Measurements from ENCODE around the gene SRGAP3.

The SRGAP3 gene

GRCh38 chr3:8997151-8997550 lies 252.3 kb downstream of the SRGAP3 start:
- no peak for TF ChIP-seq CTCF (IDR thresholded peaks at IDR 0.05; ENCODE audit: poor library complexity, severe bottlenecking)

DNA sequence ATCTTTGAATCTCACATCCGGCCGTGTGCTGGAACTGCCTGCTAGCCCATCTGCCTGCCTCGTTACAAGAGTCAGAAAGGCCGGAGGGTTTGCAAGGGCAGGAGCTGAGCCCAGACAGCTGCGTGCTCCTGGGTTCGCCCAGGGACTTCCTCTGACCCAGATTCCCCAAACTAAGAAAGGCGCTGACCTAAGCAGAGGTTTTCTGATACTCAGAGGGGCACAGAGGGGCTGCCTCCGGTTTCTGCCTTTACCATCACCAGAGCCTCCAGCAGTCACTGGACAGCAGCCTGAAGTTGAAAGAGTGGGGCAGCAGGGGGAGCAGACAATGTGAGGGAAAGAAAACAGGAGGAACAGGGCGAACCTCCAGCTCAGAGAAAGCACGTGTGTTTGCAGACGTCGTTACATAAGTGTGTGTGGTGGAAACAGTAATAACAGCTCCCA lies 252.7 kb downstream of the SRGAP3 start:
- no peak for TF ChIP-seq CTCF (IDR thresholded peaks at IDR 0.05; ENCODE audit: poor library complexity, severe bottlenecking)

More at GRCh38 chr3:8997151-8997550, 252.3 kb downstream of the SRGAP3 start:
- Histone ChIP-seq H3K36me3 (ENCODE audit: low read depth) (no peaks in the 10 kb centered on the region), H3K27ac (ENCODE audit: poor library complexity, severe bottlenecking) (no peak overlapping the region), H3K9me3 (ENCODE audit: severe bottlenecking) (no peaks in the 10 kb centered on the region), H3K4me1 (ENCODE audit: insufficient read depth, poor library complexity, severe bottlenecking) (no peaks in the 10 kb centered on the region), H3K27me3 (ENCODE audit: insufficient read depth, poor library complexity, severe bottlenecking) (no peaks in the 10 kb centered on the region), H3K4me3 (ENCODE audit: severe bottlenecking) (no peak overlapping the region)
- no peak for ATAC-seq (ENCODE audit: low read depth)
- DNase-seq (ENCODE audit: low spot score), result no peak

GRCh38 chr3:8996216-8996615 lies 253.2 kb downstream of the SRGAP3 start:
- Histone ChIP-seq H3K9me3 (ENCODE audit: severe bottlenecking) (no peaks in the 10 kb centered on the region), H3K4me3 (ENCODE audit: severe bottlenecking) (no peak overlapping the region), H3K36me3 (ENCODE audit: low read depth) (no peaks in the 10 kb centered on the region), H3K27ac (ENCODE audit: poor library complexity, severe bottlenecking) (no peak overlapping the region), H3K27me3 (ENCODE audit: insufficient read depth, poor library complexity, severe bottlenecking) (no peaks in the 10 kb centered on the region), H3K4me1 (ENCODE audit: insufficient read depth, poor library complexity, severe bottlenecking) (no peaks in the 10 kb centered on the region)
- ATAC-seq (ENCODE audit: low read depth) (no peak), DNase-seq (ENCODE audit: low spot score) (no peak)
- TF ChIP-seq CTCF (IDR thresholded peaks at IDR 0.05; ENCODE audit: poor library complexity, severe bottlenecking), result no peak

More for the DNA sequence above, 252.7 kb downstream of the SRGAP3 start:
- no peaks in the 10 kb centered on the region for H3K4me1 ChIP-seq (ENCODE audit: insufficient read depth, poor library complexity, severe bottlenecking)
- no peak overlapping the region for H3K27ac ChIP-seq (ENCODE audit: poor library complexity, severe bottlenecking)
- no peaks in the 10 kb centered on the region for H3K9me3 ChIP-seq (ENCODE audit: severe bottlenecking)
- H3K36me3 ChIP-seq (ENCODE audit: low read depth), result no peaks in the 10 kb centered on the region
- no peak overlapping the region for H3K4me3 ChIP-seq (ENCODE audit: severe bottlenecking)
- no peak for DNase-seq (ENCODE audit: low spot score)
- H3K27me3 ChIP-seq (ENCODE audit: insufficient read depth, poor library complexity, severe bottlenecking), result no peaks in the 10 kb centered on the region
- ATAC-seq (ENCODE audit: low read depth), result no peak; the same call in 2 of the 3 replicates

GRCh38 chr3:8994226-8994625 lies 255.2 kb downstream of the SRGAP3 start:
- no peak overlapping the region for H3K27ac ChIP-seq (ENCODE audit: poor library complexity, severe bottlenecking)
- ATAC-seq (ENCODE audit: low read depth), result no peak
- H3K4me3 ChIP-seq (ENCODE audit: severe bottlenecking), result no peak overlapping the region
- no peaks in the 10 kb centered on the region for H3K27me3 ChIP-seq (ENCODE audit: insufficient read depth, poor library complexity, severe bottlenecking)
- H3K4me1 ChIP-seq (ENCODE audit: insufficient read depth, poor library complexity, severe bottlenecking), result no peaks in the 10 kb centered on the region
- TF ChIP-seq CTCF (IDR thresholded peaks at IDR 0.05; ENCODE audit: poor library complexity, severe bottlenecking), result no peak
- no peaks in the 10 kb centered on the region for H3K36me3 ChIP-seq (ENCODE audit: low read depth)
- no peaks in the 10 kb centered on the region for H3K9me3 ChIP-seq (ENCODE audit: severe bottlenecking)
- no peak for DNase-seq (ENCODE audit: low spot score)

GRCh38 chr3:8993331-8993730 lies 256.1 kb downstream of the SRGAP3 start:
- DNase-seq (ENCODE audit: low spot score), result no peak
- no peak overlapping the region for H3K4me3 ChIP-seq (ENCODE audit: severe bottlenecking)
- no peaks in the 10 kb centered on the region for H3K27me3 ChIP-seq (ENCODE audit: insufficient read depth, poor library complexity, severe bottlenecking)
- no peaks in the 10 kb centered on the region for H3K4me1 ChIP-seq (ENCODE audit: insufficient read depth, poor library complexity, severe bottlenecking)
- H3K9me3 ChIP-seq (ENCODE audit: severe bottlenecking), result no peaks in the 10 kb centered on the region
- H3K27ac ChIP-seq (ENCODE audit: poor library complexity, severe bottlenecking), result no peak overlapping the region
- no peak for TF ChIP-seq CTCF (IDR thresholded peaks at IDR 0.05; ENCODE audit: poor library complexity, severe bottlenecking)
- ATAC-seq (ENCODE audit: low read depth), result no peak
- no peaks in the 10 kb centered on the region for H3K36me3 ChIP-seq (ENCODE audit: low read depth)
